GM10266 (cell line): ENCODE results near the gene CCDC180.

ENCODE experiments used
- DNase-seq: peaks from one replicate; pipeline ENCODE4 v3.0.0; 2012; ENCODE audit errors: extremely low spot score
- TF ChIP-seq, protein P1 (sequence below): IDR thresholded peaks from 2 replicates; pipeline ENCODE4 v1.5.1; 2012; ENCODE audit warnings: mild to moderate bottlenecking, low read depth; ENCODE audit not compliant: control insufficient read depth, insufficient read depth; ENCODE audit errors: missing control alignments

Gene CCDC180

DNA sequence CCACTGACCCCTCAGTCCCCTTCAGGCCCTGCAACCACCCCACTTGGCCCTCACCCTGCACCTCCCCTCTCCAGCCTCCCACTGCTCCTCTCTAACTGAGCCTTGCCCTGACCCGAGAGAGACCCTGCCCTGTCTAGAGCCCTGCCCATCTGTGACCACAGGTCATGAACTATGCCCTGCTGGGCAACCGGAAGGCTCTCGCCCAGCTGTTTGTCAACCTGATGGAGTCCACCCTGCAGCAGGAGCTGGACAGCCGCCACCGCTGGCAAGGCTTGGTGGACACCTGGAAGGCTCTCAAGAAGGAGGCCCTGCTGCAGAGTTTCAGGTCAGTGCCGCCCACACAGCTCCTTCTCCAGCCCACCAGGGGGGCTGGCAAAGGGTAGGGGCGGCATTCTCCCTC is 9.4 kb downstream of the CCDC180 start:
- DNase-seq = no peak
- TF ChIP-seq, protein P1, sequence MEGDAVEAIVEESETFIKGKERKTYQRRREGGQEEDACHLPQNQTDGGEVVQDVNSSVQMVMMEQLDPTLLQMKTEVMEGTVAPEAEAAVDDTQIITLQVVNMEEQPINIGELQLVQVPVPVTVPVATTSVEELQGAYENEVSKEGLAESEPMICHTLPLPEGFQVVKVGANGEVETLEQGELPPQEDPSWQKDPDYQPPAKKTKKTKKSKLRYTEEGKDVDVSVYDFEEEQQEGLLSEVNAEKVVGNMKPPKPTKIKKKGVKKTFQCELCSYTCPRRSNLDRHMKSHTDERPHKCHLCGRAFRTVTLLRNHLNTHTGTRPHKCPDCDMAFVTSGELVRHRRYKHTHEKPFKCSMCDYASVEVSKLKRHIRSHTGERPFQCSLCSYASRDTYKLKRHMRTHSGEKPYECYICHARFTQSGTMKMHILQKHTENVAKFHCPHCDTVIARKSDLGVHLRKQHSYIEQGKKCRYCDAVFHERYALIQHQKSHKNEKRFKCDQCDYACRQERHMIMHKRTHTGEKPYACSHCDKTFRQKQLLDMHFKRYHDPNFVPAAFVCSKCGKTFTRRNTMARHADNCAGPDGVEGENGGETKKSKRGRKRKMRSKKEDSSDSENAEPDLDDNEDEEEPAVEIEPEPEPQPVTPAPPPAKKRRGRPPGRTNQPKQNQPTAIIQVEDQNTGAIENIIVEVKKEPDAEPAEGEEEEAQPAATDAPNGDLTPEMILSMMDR = no peak

DNA sequence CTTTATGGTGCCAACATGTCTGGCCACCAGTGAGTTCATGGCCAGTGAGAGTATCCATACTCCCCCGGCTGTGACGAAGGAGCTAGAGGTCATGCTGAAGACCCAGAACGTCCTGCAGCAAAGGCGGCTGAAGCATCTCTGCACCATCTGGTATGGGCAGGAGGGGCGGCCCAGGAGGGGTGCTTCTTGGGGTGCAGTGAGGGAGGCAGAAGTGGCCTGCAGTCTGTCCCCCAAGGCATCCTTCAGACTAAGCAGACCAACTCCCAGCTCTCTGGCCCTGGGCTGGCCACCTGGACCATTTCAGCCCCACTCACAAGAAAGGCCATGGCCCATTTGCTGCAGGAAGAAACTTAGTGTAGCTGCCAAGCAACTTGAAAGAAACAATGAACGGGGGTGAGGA is 11.0 kb downstream of the CCDC180 start:
- no peak for DNase-seq
- TF ChIP-seq, protein P1 = no peak

DNA sequence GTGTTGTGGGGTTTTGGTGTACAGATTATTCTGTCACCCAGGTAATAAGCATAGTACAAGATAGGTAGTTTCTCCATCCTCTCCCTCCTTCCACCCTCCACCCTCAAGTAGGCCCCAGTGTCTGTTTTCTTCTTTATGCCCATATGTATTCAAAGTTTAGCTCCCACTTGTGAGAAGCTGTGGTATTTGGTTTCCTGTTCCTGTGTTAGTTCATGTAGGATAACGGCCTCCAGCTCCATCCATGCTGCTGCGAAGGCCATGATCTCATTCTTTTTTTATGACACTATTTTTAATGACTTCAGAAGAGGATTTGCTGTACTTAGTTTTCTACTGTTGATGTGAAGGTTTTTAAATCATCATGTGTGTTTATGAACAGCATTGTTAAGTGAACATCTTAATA is 11.9 kb downstream of the CCDC180 start:
- no peak for DNase-seq
- TF ChIP-seq, protein P1 = no peak

DNA sequence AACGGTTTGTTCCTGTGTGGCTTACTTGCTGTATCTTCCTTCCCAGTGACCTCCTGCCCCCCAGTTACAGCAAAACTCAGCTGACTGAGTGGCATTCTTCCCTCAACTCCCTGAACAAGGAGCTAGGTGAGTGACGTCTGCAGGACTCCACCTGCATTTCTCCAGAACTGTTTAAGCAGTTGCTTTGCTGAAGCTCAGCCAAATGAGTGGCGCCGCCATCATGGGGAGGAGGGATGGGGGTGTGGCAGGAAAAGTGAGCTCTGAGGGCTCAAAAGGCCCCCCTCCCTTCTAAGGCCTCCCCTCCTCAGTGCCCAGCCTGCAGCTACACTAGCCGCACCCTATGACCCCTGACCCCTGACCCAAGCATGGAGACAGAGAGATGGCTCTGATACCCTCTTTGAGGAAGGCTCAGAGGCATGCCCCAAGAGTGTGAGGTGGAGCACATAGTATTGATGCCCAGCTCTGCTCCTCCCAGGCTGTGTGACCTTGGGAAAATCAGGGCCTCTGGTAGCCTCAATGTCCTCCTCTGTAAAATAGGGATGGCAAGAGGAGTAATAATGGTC is 12.7 kb downstream of the CCDC180 start:
- no peak for DNase-seq
- TF ChIP-seq, protein P1 = no peak

DNA sequence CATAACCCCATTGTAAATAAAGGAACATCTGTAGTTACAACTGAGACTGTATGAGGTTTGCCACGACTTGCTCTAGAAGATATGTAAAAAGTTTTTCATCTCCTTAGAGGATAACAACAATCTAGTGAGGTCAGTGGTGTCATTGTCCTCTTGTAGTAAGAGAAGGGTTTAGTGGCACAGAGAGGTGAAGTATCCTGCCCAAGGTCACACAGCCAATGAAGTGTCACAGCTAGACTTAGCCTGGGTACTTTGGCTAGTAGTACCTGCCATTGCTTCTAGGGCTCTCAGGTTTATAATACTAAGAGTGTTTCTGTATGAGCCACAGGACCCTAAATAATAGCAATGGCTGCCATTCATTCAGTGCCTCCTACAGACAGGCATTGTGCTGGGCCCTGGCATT is 13.8 kb downstream of the CCDC180 start:
- TF ChIP-seq, protein P1 = no peak
- no peak for DNase-seq

DNA sequence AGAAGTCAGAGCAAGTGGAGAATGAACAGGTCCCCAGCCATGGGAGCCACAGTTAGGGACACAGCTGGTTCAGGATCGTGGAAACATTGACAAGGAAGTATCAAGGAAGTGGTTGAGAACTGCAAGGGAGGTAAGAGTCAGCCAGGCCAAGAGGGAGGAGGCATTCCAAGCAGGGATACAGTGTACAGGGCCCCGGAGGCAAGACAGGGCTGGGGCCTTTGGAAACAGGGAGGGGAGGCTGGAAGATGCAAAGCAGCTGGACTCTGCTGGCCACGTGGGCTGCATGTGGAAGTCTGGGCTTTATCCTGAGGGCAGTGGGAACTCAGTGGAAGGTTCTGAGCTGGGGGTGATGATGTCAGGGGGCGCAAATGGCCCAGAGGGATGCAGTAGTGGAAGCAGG is 14.2 kb downstream of the CCDC180 start:
- DNase-seq = no peak
- TF ChIP-seq, protein P1 = no peak

DNA sequence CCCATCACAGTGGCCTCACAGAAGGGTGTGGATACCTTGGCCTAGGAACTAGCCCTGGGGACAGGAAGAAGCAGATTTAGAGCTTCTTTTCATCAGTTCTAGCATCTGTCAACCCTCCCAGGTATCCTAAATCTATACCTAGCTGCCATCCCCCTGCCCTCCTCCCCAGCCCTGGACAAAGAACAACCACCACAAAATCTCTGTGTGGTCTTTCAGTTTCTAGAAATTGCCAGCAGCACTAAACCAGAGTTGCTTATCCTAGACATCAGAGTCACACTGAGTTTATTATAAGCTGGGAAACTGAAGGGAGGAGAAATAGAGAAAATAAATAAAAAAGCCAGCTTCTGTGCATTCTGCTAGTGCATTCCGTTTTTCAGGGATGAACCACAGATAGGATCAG is 14.6 kb downstream of the CCDC180 start:
- DNase-seq = no peak
- TF ChIP-seq, protein P1 = no peak
